GM19438 (cell line): ENCODE results near the gene OAF.
A peak's percentile ranks its signal among the peaks of the same experiment; 100 is the strongest.
"Not testable (repeated sequence)": the region's sequence is repeated elsewhere in the genome, so short reads cannot be mapped to it uniquely, and the experiment has no call there.

ENCODE experiments used
- ATAC-seq: cut with Tn5 transposase; IDR thresholded peaks from one replicate; pipeline ENCODE4 v1.9.1; 2021; ENCODE audit warnings: low read depth; ENCODE audit not compliant: unreplicated experiment

Gene OAF

GRCh38 chr11:120238968-120239620 is 28.3 kb downstream of the OAF start:
- no peak for ATAC-seq

- ATAC-seq = no peak
These were observed 29.1 kb downstream of the OAF start, which contains the start of gene POU2F3 for GRCh38 chr11:120239713-120240640. TSS of gene POU2F3 (plus strand) at chr11:120240140. CDS start at chr11:120240344, 204 bp downstream.

DNA sequence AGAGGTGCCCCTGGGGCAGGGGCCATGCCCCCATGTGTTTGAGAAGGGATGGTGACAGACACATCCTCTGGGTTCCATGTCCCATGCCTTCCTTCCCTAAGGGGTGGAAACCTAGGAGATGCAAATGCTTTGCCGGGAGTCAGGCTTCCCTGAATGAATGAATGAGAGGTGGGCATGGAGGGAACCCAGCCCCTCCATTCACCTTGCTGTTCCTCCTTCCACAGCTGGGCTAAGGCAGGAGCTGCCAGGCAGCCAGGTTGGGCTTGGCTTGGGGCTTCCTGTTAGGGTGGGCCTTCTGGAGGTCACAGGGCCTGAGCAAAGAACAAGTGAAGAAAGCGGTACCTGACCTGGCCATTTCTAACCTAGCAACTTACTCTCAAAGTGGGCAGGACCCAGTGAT is 30.0 kb downstream of the OAF start:
- no peak for ATAC-seq

GRCh38 chr11:120241277-120241676 is 30.4 kb downstream of the OAF start:
- no peak for ATAC-seq

DNA sequence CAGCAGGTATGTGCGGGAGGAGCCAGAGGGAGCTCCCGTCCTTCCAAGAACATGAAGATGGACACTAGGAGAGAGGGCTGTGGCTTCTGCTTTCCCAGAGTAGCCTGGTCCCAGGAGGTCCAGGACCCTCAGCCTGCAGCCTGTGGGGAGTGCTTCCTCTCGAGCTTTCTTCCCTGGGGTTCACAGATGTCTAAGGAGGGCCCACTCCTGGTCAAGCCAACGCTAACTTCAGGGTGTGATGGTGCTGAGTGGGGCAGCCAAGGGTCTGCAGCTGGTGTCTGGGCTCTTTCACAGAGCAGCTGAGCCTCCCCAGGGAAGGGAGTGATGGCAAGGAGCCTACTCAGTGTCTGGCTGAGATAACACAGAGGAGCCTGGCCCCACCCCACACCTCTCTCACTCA is 32.4 kb downstream of the OAF start:
- no peak for ATAC-seq

DNA sequence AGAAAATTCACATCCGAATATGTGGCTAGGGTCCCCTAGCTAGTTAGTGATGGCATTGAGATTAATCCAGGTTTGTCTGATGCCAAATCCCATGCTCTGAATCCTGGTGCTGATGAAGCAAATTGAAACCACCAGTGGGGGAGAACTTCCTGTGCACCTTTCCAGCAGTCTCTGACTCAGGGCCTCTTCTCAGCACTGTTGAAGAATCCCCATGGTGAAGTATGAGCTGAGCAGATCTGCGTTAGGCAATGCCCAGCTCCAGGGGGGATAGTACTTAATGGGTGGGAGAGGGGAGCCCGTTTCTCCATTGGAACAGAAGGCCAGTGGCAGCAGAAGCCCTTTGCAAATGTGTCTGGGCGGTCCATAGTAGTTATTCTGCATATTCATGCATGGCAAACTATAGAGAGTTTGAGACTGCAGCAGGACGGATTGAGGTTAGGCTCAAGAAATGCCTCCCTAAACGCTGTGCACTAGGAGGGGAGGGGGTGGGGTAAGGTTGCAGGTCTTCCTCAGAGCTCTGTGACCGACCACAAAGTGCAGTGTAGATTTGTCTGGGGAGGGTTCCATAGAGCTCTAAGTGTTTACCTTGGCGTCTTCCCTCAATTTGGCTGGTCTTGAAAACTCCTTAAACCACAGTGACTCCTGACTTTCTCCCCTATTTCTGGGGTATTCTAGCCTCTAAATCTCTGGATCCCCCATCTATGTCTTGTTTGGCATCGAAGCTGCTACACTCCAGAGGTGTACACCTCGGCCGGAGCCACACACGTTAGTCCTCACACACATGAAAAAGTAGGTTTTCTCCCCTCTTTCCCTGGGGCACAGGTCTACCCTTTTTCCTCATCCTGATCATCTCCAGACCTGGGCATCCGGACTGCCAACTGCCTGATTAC is 33.9 kb downstream of the OAF start:
- ATAC-seq = no peak

GRCh38 chr11:120245434-120245833 is 34.6 kb downstream of the OAF start:
- no peak for ATAC-seq

DNA sequence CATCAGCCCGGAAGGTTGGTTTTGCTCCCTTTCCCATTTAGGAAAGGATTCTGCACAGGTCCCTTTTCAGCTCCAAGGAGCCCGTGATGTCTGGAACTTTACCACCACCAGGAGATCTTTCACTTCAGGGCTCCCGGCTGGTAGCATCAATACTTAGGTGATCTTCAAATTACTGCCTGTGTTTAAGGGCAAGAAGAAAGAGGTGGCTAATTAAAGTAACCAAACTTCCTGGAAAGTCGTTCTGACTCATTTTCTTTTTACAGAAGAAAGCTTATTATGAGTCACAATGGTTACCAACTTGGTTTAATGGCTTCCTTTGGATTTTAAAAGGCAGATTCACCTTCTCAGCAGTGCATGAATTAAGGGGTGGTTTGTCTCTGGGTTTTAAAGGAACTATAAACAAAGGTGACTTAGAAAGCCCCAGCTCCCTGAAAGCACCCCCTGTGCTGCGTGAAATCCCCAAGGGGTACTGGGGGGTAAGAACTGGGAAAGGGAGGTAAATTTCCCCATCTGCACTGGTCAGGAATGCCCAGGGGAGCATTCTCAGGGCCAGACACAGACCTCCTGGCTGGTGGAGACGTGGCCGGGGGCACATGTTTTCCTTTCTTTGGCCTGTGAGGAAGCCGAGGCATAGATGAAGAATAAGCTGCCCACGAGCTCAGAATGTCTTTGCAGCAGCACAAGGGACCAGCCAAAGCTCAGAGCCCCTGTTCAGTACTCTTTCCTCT is 37.9 kb downstream of the OAF start:
- peak; percentile 54 for ATAC-seq

GRCh38 chr11:120249279-120250262 is 38.7 kb downstream of the OAF start:
- ATAC-seq = no peak

DNA sequence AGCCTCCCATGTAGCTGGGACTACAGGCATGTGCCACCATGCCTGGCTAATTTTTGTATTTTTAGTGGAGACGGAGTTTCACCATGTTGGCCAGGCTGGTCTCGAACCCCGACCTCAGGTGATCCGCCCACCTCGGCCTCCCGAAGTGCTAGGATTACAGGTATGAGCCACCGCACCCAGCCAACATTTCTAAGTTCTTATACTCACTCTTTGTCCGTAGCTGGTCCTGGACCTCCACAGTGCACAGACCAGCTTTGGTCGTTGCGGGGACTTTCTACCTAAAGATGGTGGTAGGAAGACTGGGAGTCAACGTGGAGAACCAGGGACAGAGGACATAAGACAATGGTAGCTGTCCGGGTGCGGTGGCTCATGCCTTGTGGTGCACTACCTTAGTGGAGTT is 42.5 kb downstream of the OAF start:
- ATAC-seq = not testable (repeated sequence)

- ATAC-seq = no peak
These were observed 44.1 kb downstream of the OAF start for GRCh38 chr11:120254788-120255518.

GRCh38 chr11:120255519-120255866 is 44.7 kb downstream of the OAF start:
- no peak for ATAC-seq

DNA sequence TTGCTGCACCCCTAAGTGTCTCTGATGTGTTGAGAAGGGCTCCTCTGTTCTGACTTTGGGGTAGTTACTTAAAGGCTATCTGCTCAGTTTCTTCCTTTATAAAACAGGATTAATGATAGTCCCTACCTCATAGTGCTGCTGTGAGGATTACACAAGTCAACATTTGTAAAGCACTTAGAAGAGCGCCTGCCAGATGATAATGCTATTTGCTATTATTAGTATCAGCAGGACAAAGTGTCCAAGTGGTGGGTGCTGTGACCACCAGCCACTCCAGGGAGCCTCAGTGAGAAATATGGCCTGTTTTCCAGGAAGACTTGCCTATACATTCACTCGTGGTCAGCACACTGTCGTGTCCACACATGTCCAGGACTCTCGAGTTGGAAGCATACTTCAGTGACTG is 45.3 kb downstream of the OAF start:
- no peak for ATAC-seq

- no peak for ATAC-seq
These were observed 45.9 kb downstream of the OAF start for GRCh38 chr11:120256779-120257178.

- ATAC-seq = no peak
These were observed 46.5 kb downstream of the OAF start for GRCh38 chr11:120257346-120257745.

DNA sequence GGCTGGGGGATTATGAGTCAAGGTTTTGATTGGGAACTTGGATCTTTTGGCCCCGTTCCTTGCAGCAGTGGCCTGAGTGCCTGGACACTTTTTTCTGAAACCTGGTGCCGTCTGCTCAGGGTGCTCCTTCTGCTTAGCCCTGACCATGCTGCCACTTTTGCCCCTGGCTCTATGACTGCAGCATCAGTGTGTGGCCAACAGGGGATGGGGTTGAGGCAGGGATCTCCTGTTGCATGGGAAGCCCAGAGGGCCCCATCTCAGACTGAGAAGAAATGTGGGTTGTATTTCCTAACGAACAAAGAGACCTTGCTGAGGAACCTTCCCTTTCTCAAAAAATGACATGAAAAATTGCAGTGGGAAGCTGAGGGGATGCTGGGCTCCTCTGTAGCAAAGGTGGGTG is 47.8 kb downstream of the OAF start:
- ATAC-seq = no peak

DNA sequence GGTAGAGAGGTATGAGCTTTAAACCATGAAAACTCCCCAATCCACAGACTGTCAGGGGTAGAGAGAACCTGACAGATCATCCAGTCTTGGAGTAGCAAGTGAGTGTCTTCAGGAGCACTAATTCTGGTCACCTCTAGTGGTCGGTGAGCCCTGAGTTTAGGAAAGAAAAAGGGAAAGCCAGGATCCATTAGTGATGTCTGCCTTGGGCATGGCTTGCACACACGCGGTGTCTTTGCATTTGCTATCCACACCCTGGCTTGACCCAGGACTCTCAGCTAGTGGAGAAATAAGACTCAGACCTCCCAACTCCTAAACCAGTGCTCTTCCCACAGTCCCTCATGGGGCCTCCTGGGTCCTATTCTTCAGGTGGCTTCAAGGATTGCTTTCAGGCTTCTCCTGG is 48.4 kb downstream of the OAF start:
- ATAC-seq = no peak

- ATAC-seq = no peak
These were observed 49.2 kb downstream of the OAF start for GRCh38 chr11:120259988-120260565.
